Dedifferentiated amniotic fluid mesenchymal stem cell (primary cell): ENCODE results near the gene FAM149A.

Experiments used
- DNase-seq: peaks from one replicate; pipeline ENCODE4 v3.0.0-alpha.2; 2016; ENCODE audit errors: extremely low spot score

FAM149A gene

GRCh38 chr4:186105647-186106321 lies 1.3 kb downstream of the FAM149A start:
- no peak for DNase-seq

- DNase-seq, result no peak
These were observed 3.4 kb downstream of the FAM149A start for GRCh38 chr4:186107947-186108346.

- DNase-seq, result no peak
These were observed 3.9 kb downstream of the FAM149A start for GRCh38 chr4:186108391-186108790.

DNA sequence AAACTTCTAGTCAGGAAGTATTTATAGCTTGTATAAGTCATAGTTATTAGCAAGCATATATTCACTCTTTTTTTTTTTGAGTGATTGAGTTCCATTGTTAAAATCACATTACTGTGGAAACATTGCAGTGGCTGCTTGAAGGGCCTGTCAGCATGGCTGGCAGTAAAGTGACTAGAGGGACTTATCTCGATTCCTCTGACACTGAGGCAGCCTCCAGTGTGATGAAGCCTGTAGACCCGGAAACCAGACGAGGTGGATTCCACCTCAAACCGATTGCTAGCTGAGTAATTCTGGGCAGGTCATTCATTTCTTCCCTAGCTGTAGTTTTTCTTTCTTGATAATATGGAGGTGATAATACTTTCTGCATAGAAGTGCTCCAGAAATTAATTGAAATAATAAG lies 4.7 kb downstream of the FAM149A start:
- DNase-seq, result no peak

DNA sequence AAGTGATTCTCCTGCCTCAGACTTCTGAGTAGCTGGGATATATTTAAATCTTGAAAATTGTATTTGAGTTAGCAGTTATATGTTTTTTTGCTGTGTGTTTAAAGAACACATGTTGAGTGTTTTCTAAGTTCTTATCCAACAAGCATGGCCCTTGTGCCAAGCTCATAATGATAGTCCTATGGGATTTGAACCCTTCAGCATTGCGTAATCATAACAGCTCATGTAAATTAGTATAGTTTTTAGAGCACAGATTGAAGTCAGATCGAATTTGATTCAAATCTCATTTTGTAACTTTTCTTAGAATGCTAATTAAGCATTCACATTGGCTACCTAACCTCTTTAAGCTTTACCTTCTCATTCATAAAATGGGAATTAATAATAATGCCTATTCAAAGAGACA lies 12.2 kb downstream of the FAM149A start:
- no peak for DNase-seq

- DNase-seq, result no peak
These were observed 14.1 kb downstream of the FAM149A start for GRCh38 chr4:186118582-186118981.

DNA sequence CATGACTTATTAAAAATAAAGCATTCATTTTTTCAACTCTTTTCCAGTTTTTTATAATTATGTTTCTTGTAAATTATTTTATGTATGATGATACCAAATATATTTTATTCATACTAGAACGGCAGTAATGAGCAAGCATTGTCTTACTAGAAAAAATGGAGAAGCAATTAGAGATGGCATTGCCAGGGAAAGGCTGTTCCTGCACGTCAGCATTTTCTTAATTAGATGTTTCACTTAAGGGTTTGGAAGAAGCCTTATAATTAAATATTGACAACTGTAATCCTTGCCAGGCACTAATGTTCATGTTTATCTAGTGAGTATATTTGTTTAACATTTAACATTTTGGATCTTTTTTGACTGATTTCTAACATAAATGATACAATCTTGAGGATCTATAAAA lies 16.6 kb downstream of the FAM149A start:
- no peak for DNase-seq

GRCh38 chr4:186128842-186129241 lies 24.3 kb downstream of the FAM149A start:
- no peak for DNase-seq

- DNase-seq, result no peak
These were observed 27.4 kb downstream of the FAM149A start for GRCh38 chr4:186131935-186132334.

- peak; percentile 24 for DNase-seq
These were observed 28.2 kb downstream of the FAM149A start for GRCh38 chr4:186132577-186133242.

GRCh38 chr4:186134257-186134656 lies 29.8 kb downstream of the FAM149A start:
- DNase-seq, result no peak

GRCh38 chr4:186134861-186135260 lies 30.4 kb downstream of the FAM149A start:
- no peak for DNase-seq

DNA sequence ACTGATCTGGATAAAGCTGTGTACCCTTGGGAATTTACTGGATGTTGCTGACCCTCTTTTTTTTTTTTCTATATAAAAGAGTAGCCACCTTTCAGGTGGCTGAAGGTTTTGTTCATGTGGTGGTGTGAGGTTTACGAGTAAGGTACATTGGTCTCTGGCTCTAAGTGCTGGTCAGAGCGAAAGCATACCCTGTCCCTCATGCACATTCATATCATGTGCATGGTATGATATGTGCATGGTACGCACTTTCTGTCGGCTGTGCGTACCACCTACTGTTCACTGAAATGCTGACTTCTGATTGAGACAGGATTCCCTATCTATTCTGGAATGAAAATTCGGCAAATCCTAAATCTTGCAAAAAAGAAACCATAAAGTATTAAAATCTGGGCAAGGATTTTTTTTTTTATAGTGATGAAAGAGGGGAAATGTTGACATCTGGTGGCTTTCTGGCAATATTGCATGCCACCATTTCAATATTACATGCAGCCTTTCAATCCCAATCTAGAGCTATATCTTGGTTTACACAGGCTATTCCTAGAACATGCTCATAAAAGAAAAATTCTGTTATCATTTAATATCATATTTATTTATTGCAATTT lies 32.8 kb downstream of the FAM149A start:
- peak; percentile 49 for DNase-seq

DNA sequence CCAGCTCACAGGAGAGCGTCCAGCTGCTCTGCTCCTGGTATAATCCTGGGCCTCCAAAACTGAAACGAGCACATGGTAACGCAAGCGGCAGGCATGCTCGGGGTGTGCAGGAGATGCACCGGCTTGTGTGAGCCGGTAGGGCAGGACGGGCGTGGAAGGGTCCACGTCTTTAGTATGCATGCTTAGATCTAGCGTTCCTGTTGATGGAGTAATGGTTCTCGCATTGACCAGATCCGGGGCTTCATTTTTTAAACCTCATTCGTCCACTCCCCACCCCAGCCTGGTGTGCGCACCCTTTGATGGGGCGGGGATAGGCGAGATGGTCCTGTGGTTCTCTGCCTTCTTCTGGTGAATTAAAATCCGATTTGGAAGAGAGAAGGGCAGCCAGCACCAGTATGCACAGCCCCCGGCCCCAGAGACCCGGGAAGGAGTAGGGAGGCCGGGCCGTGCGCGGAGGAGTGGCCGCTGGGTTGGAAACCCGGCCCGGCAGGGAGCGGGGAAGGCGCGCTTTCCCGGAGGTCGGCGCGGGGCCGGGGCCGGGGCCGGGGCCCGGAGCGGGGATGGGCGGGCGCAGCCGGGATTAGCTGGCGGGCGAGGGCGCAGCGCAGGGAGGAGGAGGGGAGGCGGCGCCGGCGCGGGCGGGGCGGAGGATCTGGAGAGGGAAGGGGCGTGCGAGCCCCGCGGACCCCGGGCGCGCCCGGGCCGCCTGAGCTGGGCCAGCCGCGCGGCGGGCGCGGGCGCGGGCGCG lies 39.9 kb downstream of the FAM149A start:
- no peak for DNase-seq

- peak; percentile 49 for DNase-seq
These were observed 40.6 kb downstream of the FAM149A start for GRCh38 chr4:186144946-186145569.

- DNase-seq, result no peak
These were observed 42.0 kb downstream of the FAM149A start for GRCh38 chr4:186146458-186146857.

GRCh38 chr4:186148336-186148975 lies 44.0 kb downstream of the FAM149A start:
- DNase-seq, result no peak

DNA sequence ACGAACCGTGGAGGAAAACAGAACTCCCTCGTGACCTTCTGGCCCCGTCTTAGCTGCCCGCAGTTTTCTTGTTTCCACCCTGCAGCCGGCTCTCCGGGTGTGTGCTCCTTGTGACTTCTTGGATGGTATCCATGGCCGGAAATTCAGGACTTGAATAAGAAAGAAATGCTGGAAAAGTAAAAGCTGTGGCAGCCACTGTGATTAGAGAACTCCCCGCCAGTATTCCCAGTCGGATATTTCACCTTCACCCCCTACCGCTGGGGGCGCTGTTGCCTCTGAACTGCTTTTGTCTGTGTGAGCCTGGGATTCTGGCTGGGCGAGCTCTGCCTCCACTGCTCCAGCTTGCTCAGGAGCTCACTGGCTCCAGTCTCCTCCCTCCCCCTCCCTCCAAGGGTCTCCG lies 45.4 kb downstream of the FAM149A start:
- DNase-seq, result no peak

DNA sequence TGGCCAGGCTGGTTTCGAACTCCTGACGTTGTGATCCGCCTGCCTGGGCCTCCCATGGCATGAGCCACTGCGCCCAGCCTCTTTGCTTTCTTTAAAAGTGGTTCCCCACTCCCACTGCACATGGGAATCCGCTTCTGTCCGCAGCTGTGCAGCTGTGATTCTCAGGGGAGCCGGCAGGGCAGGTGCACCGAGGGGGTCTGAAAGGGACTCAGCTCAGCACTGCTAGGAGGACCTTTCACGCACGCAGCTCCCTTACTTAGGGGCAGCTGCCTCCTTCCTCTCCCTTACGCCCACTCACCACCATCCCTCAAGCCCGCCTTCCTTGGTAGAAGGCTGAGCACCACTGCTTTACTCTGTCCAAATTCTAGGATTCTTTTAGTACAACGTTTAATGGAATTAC lies 46.4 kb downstream of the FAM149A start:
- no peak for DNase-seq

DNA sequence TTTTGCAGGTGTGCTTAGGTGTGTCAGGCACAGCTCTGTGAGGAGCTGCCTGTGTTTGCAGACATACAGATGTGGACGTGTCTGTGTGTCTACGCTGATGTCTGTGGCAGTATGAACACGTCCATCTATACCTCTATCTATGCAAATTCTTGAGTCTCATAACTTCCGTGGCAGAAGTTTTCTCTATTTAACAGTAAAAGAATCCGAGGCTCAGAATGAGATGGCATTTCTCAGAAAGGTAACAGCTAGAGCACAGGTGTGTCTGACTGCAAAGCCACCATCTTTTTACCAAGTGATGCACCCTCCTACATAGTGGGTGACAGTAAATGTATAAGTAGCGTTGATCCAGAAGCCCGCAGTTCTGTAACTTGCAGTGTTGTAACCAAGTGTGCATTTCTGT lies 47.0 kb downstream of the FAM149A start:
- DNase-seq, result no peak

GRCh38 chr4:186158021-186158813 lies 53.7 kb downstream of the FAM149A start:
- DNase-seq, result no peak
